MG63 (cell line): ENCODE results near the gene ANKRD37. TPM values are rescaled to one million over a fixed set of nuclear protein-coding genes. Genes with fewer than 3 reads are reported as not detected.

ENCODE experiments used
- DNase-seq: peaks from one replicate; pipeline ENCODE4 v3.0.0-alpha.2; 2020
- H3K27me3 ChIP-seq: fragments of 250-450 bp; sonication (Bioruptor Pico); 2 replicates; pipeline ENCODE4 v1.5.1; 2020; ENCODE audit warnings: mild to moderate bottlenecking, moderate library complexity
- H3K36me3 ChIP-seq: fragments of 250-450 bp; sonication (Bioruptor Pico); 2 replicates; pipeline ENCODE4 v1.5.1; 2020; ENCODE audit warnings: mild to moderate bottlenecking, moderate library complexity
- H3K4me3 ChIP-seq: fragments of 250-450 bp; sonication (Bioruptor Pico); 2 replicates; pipeline ENCODE4 v1.5.1; 2020; ENCODE audit warnings: mild to moderate bottlenecking, moderate library complexity
- H3K9me3 ChIP-seq: fragments of 250-450 bp; sonication (Bioruptor Pico); 2 replicates; pipeline ENCODE4 v1.5.1; 2020; ENCODE audit warnings: mild to moderate bottlenecking, moderate library complexity
- total RNA-seq: library from RNA; depleted of rRNA; stranded (reverse); fragments of >200 nt; shearing (Covaris generic); gene quantifications from 2 replicates; pipeline ENCODE4 v1.2.3, GENCODE V29; 2014; ENCODE audit warnings: low replicate concordance

ANKRD37 gene
- total RNA-seq, 1 experiment from 2014 or later, result 1.7 TPM

GRCh38 chr4:185371702-185372101, 24.9 kb upstream of the ANKRD37 start:
- DNase-seq, result no peak
- H3K27me3 ChIP-seq, result no peaks in the 10 kb centered on the region
- no peak overlapping the region for H3K4me3 ChIP-seq
- no peaks in the 10 kb centered on the region for H3K36me3 ChIP-seq
- no peaks in the 10 kb centered on the region for H3K9me3 ChIP-seq

- H3K27me3 ChIP-seq, result no peaks in the 10 kb centered on the region
- H3K36me3 ChIP-seq, result no peaks in the 10 kb centered on the region
- H3K4me3 ChIP-seq, result no peak overlapping the region
- no peaks in the 10 kb centered on the region for H3K9me3 ChIP-seq
- no peak for DNase-seq
These were observed 22.6 kb upstream of the ANKRD37 start for GRCh38 chr4:185374027-185374426.

- Histone ChIP-seq H3K4me3 (no peak overlapping the region), H3K27me3 (no peaks in the 10 kb centered on the region), H3K36me3 (no peaks in the 10 kb centered on the region), H3K9me3 (no peaks in the 10 kb centered on the region)
- no peak for DNase-seq
These were observed 22.1 kb upstream of the ANKRD37 start for GRCh38 chr4:185374573-185374972.

GRCh38 chr4:185378264-185378663, 18.4 kb upstream of the ANKRD37 start:
- Histone ChIP-seq H3K9me3 (no peaks in the 10 kb centered on the region), H3K4me3 (no peak overlapping the region), H3K36me3 (no peaks in the 10 kb centered on the region), H3K27me3 (no peaks in the 10 kb centered on the region)
- DNase-seq, result no peak

- DNase-seq, result no peak
- H3K9me3 ChIP-seq, result no peaks in the 10 kb centered on the region
- no peaks in the 10 kb centered on the region for H3K36me3 ChIP-seq
- H3K27me3 ChIP-seq, result no peaks in the 10 kb centered on the region
- H3K4me3 ChIP-seq, result no peak overlapping the region
These were observed 17.0 kb upstream of the ANKRD37 start for GRCh38 chr4:185379326-185380295.

- no peak for DNase-seq
- no peaks in the 10 kb centered on the region for H3K27me3 ChIP-seq
- H3K36me3 ChIP-seq, result no peaks in the 10 kb centered on the region
- no peaks in the 10 kb centered on the region for H3K9me3 ChIP-seq
- no peak overlapping the region for H3K4me3 ChIP-seq
These were observed 16.3 kb upstream of the ANKRD37 start for GRCh38 chr4:185380320-185380719.

- Histone ChIP-seq H3K27me3 (no peaks in the 10 kb centered on the region), H3K36me3 (no peaks in the 10 kb centered on the region), H3K9me3 (no peaks in the 10 kb centered on the region), H3K4me3 (no peak overlapping the region)
- no peak for DNase-seq
These were observed 15.1 kb upstream of the ANKRD37 start for GRCh38 chr4:185381288-185382196.

- H3K4me3 ChIP-seq, result no peak overlapping the region
- no peaks in the 10 kb centered on the region for H3K36me3 ChIP-seq
- H3K9me3 ChIP-seq, result no peaks in the 10 kb centered on the region
- H3K27me3 ChIP-seq, result no peaks in the 10 kb centered on the region
- DNase-seq, result no peak
These were observed 13.9 kb upstream of the ANKRD37 start for GRCh38 chr4:185382754-185383153.

- H3K36me3 ChIP-seq, result no peaks in the 10 kb centered on the region
- no peak overlapping the region for H3K4me3 ChIP-seq
- no peaks in the 10 kb centered on the region for H3K27me3 ChIP-seq
- no peak for DNase-seq
- no peaks in the 10 kb centered on the region for H3K9me3 ChIP-seq
These were observed 13.2 kb upstream of the ANKRD37 start for GRCh38 chr4:185383451-185383850.

GRCh38 chr4:185384061-185384460, 12.6 kb upstream of the ANKRD37 start:
- no peak for DNase-seq
- Histone ChIP-seq H3K9me3 (no peaks in the 10 kb centered on the region), H3K27me3 (no peaks in the 10 kb centered on the region)

GRCh38 chr4:185384930-185385331, 11.7 kb upstream of the ANKRD37 start:
- no peaks in the 10 kb centered on the region for H3K36me3 ChIP-seq
- no peaks in the 10 kb centered on the region for H3K9me3 ChIP-seq
- no peak for DNase-seq
- no peak overlapping the region for H3K4me3 ChIP-seq
- no peaks in the 10 kb centered on the region for H3K27me3 ChIP-seq

More at GRCh38 chr4:185384061-185384460, 12.6 kb upstream of the ANKRD37 start:
- H3K36me3 ChIP-seq, result no peaks in the 10 kb centered on the region
- no peak overlapping the region for H3K4me3 ChIP-seq

GRCh38 chr4:185387957-185388356, 8.7 kb upstream of the ANKRD37 start:
- H3K4me3 ChIP-seq, result no peak overlapping the region
- H3K9me3 ChIP-seq, result no peaks in the 10 kb centered on the region
- H3K27me3 ChIP-seq, result no peaks in the 10 kb centered on the region
- no peak for DNase-seq
- H3K36me3 ChIP-seq, result no peaks in the 10 kb centered on the region

GRCh38 chr4:185390941-185391340, 5.7 kb upstream of the ANKRD37 start:
- Histone ChIP-seq H3K27me3 (no peaks in the 10 kb centered on the region), H3K4me3 (no peak overlapping the region), H3K36me3 (no peaks in the 10 kb centered on the region), H3K9me3 (no peaks in the 10 kb centered on the region)
- DNase-seq, result no peak

GRCh38 chr4:185392156-185392555, 4.5 kb upstream of the ANKRD37 start:
- Histone ChIP-seq H3K9me3 (no peaks in the 10 kb centered on the region), H3K27me3 (no peaks in the 10 kb centered on the region), H3K36me3 (no peaks in the 10 kb centered on the region), H3K4me3 (no peak overlapping the region)
- DNase-seq, result no peak

- Histone ChIP-seq H3K9me3 (no peaks in the 10 kb centered on the region), H3K27me3 (no peaks in the 10 kb centered on the region), H3K4me3 (peak overlapping the region; percentile 68), H3K36me3 (no peaks in the 10 kb centered on the region)
- DNase-seq, result no peak
These were observed 1.9 kb upstream of the ANKRD37 start for GRCh38 chr4:185394568-185395237.

- no peaks in the 10 kb centered on the region for H3K27me3 ChIP-seq
- no peaks in the 10 kb centered on the region for H3K9me3 ChIP-seq
- H3K4me3 ChIP-seq, result peak within 1 kb of the TSS; percentile 68
- H3K36me3 ChIP-seq, result no peaks in the 10 kb centered on the region
- no peak for DNase-seq
These were observed 1.2 kb upstream of the ANKRD37 start, which contains the start of gene LRP2BP for GRCh38 chr4:185395238-185395955. Gene LRP2BP, minus strand, starts transcription at chr4:185395924. Its CDS starts 17,738 bp downstream, at chr4:185378186.
